ENCODE data around the gene CRELD2. TPM values are rescaled to one million over a fixed set of nuclear protein-coding genes. Genes with fewer than 3 reads are reported as not detected.

The CRELD2 gene
- total and polyA plus RNA-seq, 2 of the 8 experiments (the other 6 are each of a cell fraction or from before 2014, with no cell fraction given) = 24.5 to 36.6 TPM

DNA sequence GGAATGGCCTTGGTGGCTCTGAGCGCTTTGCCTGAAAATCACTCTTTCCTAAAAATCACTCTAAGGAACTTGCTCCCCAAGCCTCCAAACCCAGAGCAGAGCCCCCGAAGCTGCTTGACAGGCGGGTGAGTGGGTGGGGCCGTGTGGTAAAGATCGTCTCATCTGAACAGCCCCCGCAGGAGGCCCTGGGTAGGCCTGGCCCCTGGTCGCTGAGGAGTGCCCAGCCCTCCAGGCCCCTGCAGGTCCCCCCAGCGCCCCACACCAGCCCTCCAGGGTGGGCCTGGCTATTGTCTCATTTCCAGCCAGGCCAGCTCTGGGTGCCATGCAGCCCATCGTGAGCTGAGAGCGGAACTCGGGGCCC is 25.0 kb downstream of the CRELD2 start:
- no peaks in the 10 kb centered on the region; a peak in 1 of 7 replicates for H3K27me3 ChIP-seq (replicated peaks in 1 of 4; ENCODE audit: control insufficient read depth in 3 of 4, extremely low read depth in 1 of 4, insufficient read depth in 3 of 4, low read length in 3 of 4)
- no peak overlapping the region for H4K91ac ChIP-seq (replicated peaks; ENCODE audit: insufficient read length, low read length)
- 87% methylated on average over 7 of the region's 11 CpGs; no CpG with 5 or more reads in 1 of the 2 experiments for WGBS, 2 experiments (ENCODE audit: extremely low coverage in 1 of 2, insufficient coverage in 1 of 2, insufficient read length in 1 of 2, insufficient replicate concordance in 2 of 2, low coverage in 1 of 2, low lambda C conversion rate in 2 of 2, missing lambda C conversion rate in 1 of 2)
- ChIA-PET POLR2A (ENCODE audit: partially characterized antibody) (interaction anchor here (0.9 to 1.3 kb wide), 2 partner anchors 12 kb away, joined by 3 to 4 read pairs; no protein-coding TSS in a partner anchor), CTCF (ENCODE audit: partially characterized antibody) (interaction anchor here (0.9 kb wide), 2 partner anchors 13 to 50 kb away, joined by 3 to 5 read pairs; no protein-coding TSS in a partner anchor)
- H2BK20ac ChIP-seq (ENCODE audit: low read length) = no peak overlapping the region
- no peak overlapping the region for H3K18ac ChIP-seq (ENCODE audit: extremely low read depth, low read length)
- H3K27ac ChIP-seq (ENCODE audit: low read depth, low read length) = no peak overlapping the region
- no peak overlapping the region for H3K4me3 ChIP-seq (ENCODE audit: extremely low read depth in 1 of 4, insufficient read depth in 2 of 4, low read depth in 3 of 4, low read length in 4 of 4)
- H3K79me1 ChIP-seq (ENCODE audit: low read depth, low read length) = no peaks in the 10 kb centered on the region
- no peak overlapping the region for H2AFZ ChIP-seq (ENCODE audit: low read length)
- no peak overlapping the region for H3K4ac ChIP-seq (replicated peaks; ENCODE audit: insufficient read length, low read depth, low read length)
- DNase-seq (ENCODE audit: low read depth in 1 of 2, low spot score in 2 of 2) (no peak), FAIRE-seq (no peak)
- H2BK5ac ChIP-seq (ENCODE audit: low read depth, low read length) = no peak overlapping the region
- H3K23me2 ChIP-seq (ENCODE audit: low read depth, low read length) = peaks cover 3% of the 10 kb centered on the region; the same call in 1 of the 2 replicates
- H2BK15ac ChIP-seq (ENCODE audit: low read length) = no peak overlapping the region
- H3K14ac ChIP-seq (ENCODE audit: insufficient read length) = no peak overlapping the region
- no peaks in the 10 kb centered on the region for H3K9me3 ChIP-seq (ENCODE audit: insufficient read depth in 2 of 2, low read depth in 1 of 2, low read length in 1 of 2)
- H2BK120ac ChIP-seq (replicated peaks; ENCODE audit: low read depth, low read length) = no peak overlapping the region
- peaks cover 0 to 2% of the 10 kb centered on the region in 2 experiments for H4K20me1 ChIP-seq (replicated peaks in 1 of 2; ENCODE audit: control insufficient read depth in 1 of 2, insufficient read depth in 2 of 2, low read length in 2 of 2)
- no peak overlapping the region for H3K4me2 ChIP-seq (ENCODE audit: insufficient read depth in 1 of 2, low read depth in 2 of 2, low read length in 2 of 2)
- no peak overlapping the region for H3K56ac ChIP-seq (replicated peaks; ENCODE audit: insufficient read length, low read depth, low read length)
- no peak overlapping the region for H4K5ac ChIP-seq (ENCODE audit: insufficient read length, low read depth, low read length)
- H3K79me2 ChIP-seq (ENCODE audit: control insufficient read depth in 1 of 2, insufficient read depth in 2 of 2, low read length in 2 of 2) = no peaks in the 10 kb centered on the region
- 0 out of 2 replicates have a peak overlapping the region, but pooled peaks have one; percentile 63 for H2BK12ac ChIP-seq (ENCODE audit: low read depth, low read length)
- H3K36me3 ChIP-seq (ENCODE audit: control insufficient read depth in 2 of 4, insufficient read depth in 4 of 4, low read length in 3 of 4) = no peaks in the 10 kb centered on the region
- H2AK5ac ChIP-seq (ENCODE audit: low read depth, low read length) = no peak overlapping the region
- no peak overlapping the region for H3K23ac ChIP-seq (ENCODE audit: insufficient read length)
- H3K9ac ChIP-seq (replicated peaks in 1 of 4; ENCODE audit: extremely low read depth in 1 of 4, low read depth in 3 of 4, low read length in 3 of 4) = no peak overlapping the region
- H3K4me1 ChIP-seq (replicated peaks in 1 of 4; ENCODE audit: control insufficient read depth in 3 of 4, insufficient read depth in 4 of 4, low read length in 3 of 4) = peaks cover 0 to 15% (median 10%) of the 10 kb centered on the region in 4 experiments; a peak in 5 of 7 replicates
- H4K8ac ChIP-seq (ENCODE audit: extremely low read depth, insufficient read depth, low read length) = no peak overlapping the region
- TF ChIP-seq CEBPB (IDR thresholded peaks at IDR 0.05; ENCODE audit: low read depth, low read length) (no peak), SIN3A (conservative IDR thresholded peaks at IDR 0.05 in 1 of 2, IDR thresholded peaks at IDR 0.05 in 1 of 2; ENCODE audit: low read depth in 1 of 2, low read length in 2 of 2) (no peak), HDAC6 (IDR thresholded peaks at IDR 0.05; ENCODE audit: low read depth, low read length) (no peak), TCF12 (IDR thresholded peaks at IDR 0.05; ENCODE audit: low read depth, low read length) (no peak)
